Esophagus muscularis mucosa (tissue), 4 donors: ENCODE results near the gene SERF2. TPM values are rescaled to one million over a fixed set of nuclear protein-coding genes. Genes with fewer than 3 reads are reported as not detected.
A peak's percentile ranks its signal among the peaks of the same experiment; 100 is the strongest.
"Not testable (repeated sequence)": the region's sequence is repeated elsewhere in the genome, so short reads cannot be mapped to it uniquely, and the experiment has no call there.

Experiments
- DNase-seq: peaks from one replicate; pipeline ENCODE4 v3.0.0-alpha.2; 2017; ENCODE audit errors: extremely low spot score
- H3K27ac ChIP-seq, 4 donors: fragments of 200-600 bp; sonication (generic); replicated peaks in 1 of 4; 1 replicate in 3 of 4; 2 replicates in 1 of 4; pipeline ENCODE4 v1.5.1; 2016 to 2019; ENCODE audit warnings: mild to moderate bottlenecking in 1 of 4
- H3K27me3 ChIP-seq, 4 donors: fragments of 200-600 bp; sonication (generic); one replicate each; pipeline versions ENCODE4 v1.5.1 to v1.6.0; 2016 to 2019
- H3K36me3 ChIP-seq, 4 donors: fragments of 200-600 bp; sonication (generic); one replicate each; pipeline ENCODE4 v1.5.1; 2016 to 2019
- H3K4me1 ChIP-seq, 4 donors: fragments of 200-600 bp; sonication (generic); one replicate each; pipeline ENCODE4 v1.5.1; 2016 to 2019
- H3K4me3 ChIP-seq, 4 donors: fragments of 200-600 bp; sonication (generic); 1 replicate in 2 of 4; 2 replicates in 2 of 4; pipeline ENCODE4 v1.5.1; 2016 to 2019; ENCODE audit warnings: mild to moderate bottlenecking in 4 of 4, moderate library complexity in 1 of 4
- H3K9me3 ChIP-seq, 4 donors: fragments of 200-600 bp; sonication (generic); 1 replicate in 3 of 4; 2 replicates in 1 of 4; pipeline ENCODE4 v1.5.1; 2016 to 2019
- EP300 ChIP-seq: sonication (generic); formaldehyde crosslinking; IDR thresholded peaks from one replicate; pipeline ENCODE4 v1.6.1; 2017; ENCODE audit warnings: antibody characterized with exemption
- POLR2A ChIP-seq: fragments of 450-650 bp; IDR thresholded peaks from one replicate; pipeline ENCODE4 v1.6.1; 2017; ENCODE audit warnings: antibody characterized with exemption, moderate library complexity, mild to moderate bottlenecking, low read depth
- POLR2AphosphoS5 ChIP-seq, 2 donors: sonication (generic); formaldehyde crosslinking; IDR thresholded peaks; one replicate each; pipeline ENCODE4 v1.6.1; 2017; ENCODE audit warnings: antibody characterized with exemption in 2 of 2
- WGBS: methylation state at CpG from one replicate; pipeline ENCODE4 v1.1.5; 2018; 5-methylcytosine and 5-hydroxymethylcytosine counted together
- intact Hi-C: fragments of 100-400 bp; cut with DNase I; formaldehyde crosslinking; loops from one replicate; pipeline ENCODE4 v1.15.1; 2023
- total RNA-seq, 4 donors: library from RNA; depleted of rRNA; stranded (reverse); fragments of >200 nt; gene quantifications; one replicate each; pipeline versions ENCODE4 v1.1.0 to v1.2.1, GENCODE V29; 2016
- TF ChIP-seq, protein P1 (sequence below), 3 experiments: fragments of 200-600 bp in 2 of 3; fragments of 450-650 bp in 1 of 3; sonication (generic) in 2 of 3; IDR thresholded peaks; one replicate each; pipeline ENCODE4 v1.5.1; 2017 to 2019; ENCODE audit warnings: antibody characterized with exemption in 3 of 3, mild to moderate bottlenecking in 2 of 3, moderate library complexity in 1 of 3

The SERF2 gene
- 100 to 1,000 TPM; 625 to 874 (median 721) TPM for total RNA-seq

DNA sequence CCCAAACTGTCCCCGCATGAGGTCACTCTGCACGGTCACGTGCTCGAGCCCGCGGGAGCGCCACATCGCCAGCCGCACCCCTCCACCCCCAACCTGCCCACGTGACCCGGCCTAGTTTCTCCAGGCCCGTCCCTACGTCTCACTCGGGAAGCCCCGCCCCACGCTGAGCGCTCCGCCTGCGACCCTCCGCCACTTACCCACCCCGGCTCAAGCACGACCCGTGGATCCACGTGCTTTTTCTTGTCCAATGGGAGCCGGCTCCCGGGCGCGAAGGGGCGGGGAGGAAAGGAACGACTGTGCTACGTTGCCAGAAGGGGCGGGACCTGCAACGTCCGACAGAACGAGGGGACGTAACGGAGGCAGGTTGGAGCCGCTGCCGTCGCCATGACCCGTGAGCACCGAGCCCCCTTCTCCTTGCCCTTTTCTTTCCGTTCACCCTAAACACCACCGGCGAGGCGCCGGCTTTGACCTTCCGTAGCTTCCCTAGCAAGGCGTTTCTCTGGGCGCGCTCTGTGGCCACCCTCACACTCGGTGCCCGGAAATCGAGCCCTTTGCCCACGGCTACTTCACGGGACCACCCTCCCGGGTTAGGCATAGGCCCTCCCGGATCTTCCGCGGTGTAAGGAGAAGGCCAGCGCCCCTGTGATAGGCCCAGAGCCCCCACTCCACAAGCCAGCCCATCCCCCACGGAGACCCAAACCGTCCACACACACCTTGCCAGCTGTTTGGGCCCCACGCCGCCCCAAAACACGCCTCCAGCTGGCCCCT lies at the start of gene SERF2:
TSS of gene SERF2 (plus strand) at position 328 of the 768 bp plus-strand sequence. CDS start at position 385, 57 bp downstream.
- intact Hi-C loops: no loop called here
- 2% methylated on average over 30 of the region's 66 CpGs for WGBS
- H3K4me1 ChIP-seq: peaks cover 34 to 48% (median 45%) of the 10 kb centered on the region in 4 donors
- peaks cover 10 to 39% (median 37%) of the 10 kb centered on the region in 4 donors for H3K36me3 ChIP-seq
- no peaks in the 10 kb centered on the region for H3K27me3 ChIP-seq
- H3K9me3 ChIP-seq: no peaks in the 10 kb centered on the region
- TF ChIP-seq POLR2AphosphoS5 (IDR thresholded peaks at IDR 0.05): peak; percentile 98 to 100
- no peak for TF ChIP-seq EP300
- TF ChIP-seq POLR2A: peak; percentile 97
- TF ChIP-seq, protein P1, sequence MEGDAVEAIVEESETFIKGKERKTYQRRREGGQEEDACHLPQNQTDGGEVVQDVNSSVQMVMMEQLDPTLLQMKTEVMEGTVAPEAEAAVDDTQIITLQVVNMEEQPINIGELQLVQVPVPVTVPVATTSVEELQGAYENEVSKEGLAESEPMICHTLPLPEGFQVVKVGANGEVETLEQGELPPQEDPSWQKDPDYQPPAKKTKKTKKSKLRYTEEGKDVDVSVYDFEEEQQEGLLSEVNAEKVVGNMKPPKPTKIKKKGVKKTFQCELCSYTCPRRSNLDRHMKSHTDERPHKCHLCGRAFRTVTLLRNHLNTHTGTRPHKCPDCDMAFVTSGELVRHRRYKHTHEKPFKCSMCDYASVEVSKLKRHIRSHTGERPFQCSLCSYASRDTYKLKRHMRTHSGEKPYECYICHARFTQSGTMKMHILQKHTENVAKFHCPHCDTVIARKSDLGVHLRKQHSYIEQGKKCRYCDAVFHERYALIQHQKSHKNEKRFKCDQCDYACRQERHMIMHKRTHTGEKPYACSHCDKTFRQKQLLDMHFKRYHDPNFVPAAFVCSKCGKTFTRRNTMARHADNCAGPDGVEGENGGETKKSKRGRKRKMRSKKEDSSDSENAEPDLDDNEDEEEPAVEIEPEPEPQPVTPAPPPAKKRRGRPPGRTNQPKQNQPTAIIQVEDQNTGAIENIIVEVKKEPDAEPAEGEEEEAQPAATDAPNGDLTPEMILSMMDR (IDR thresholded peaks at IDR 0.05): peak in 1 of 3 experiments; percentile 5
- peak; percentile 100 for DNase-seq
- H3K27ac ChIP-seq: peak within 1 kb of the TSS; percentile 98 to 99 (median 98)
- peak within 1 kb of the TSS; percentile 92 to 98 (median 96) for H3K4me3 ChIP-seq

DNA sequence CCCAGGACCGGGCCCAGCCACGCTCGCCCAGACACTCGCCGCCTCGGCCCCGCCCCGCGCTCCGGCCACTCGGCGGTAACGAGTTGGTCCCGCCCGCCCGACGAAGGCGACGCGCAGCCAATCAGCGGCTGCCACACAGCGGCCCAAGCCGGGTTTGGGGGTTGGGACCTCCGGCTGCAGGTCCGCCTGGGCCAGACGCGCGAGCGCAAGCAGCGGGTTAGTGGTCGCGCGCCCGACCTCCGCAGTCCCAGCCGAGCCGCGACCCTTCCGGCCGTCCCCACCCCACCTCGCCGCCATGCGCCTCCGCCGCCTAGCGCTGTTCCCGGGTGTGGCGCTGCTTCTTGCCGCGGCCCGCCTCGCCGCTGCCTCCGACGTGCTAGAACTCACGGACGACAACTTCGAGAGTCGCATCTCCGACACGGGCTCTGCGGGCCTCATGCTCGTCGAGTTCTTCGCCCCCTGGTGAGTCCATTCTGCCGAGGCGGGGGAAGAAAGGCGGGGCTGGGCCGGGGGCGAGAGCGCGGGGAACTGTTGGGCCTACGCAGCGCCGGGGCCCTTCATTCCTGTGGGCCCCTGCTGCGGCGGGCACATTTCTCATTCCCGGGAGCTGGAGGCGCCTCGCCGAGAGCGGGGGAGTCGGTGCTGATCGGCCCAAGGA lies 45.7 kb upstream of the SERF2 start, which contains the start of gene PDIA3:
TSS of gene PDIA3 (plus strand) at position 194 of the 658 bp plus-strand sequence. CDS start at position 296, 102 bp downstream.
- H3K9me3 ChIP-seq, H3K27me3 ChIP-seq, H3K36me3 ChIP-seq, intact Hi-C loops: not testable (repeated sequence)
- 1% methylated on average over 15 of the region's 84 CpGs for WGBS
- Histone ChIP-seq H3K4me3 (peak within 1 kb of the TSS; percentile 75 to 95 (median 82)), H3K27ac (peak within 1 kb of the TSS; percentile 95 to 97 (median 96)), H3K4me1 (peaks cover 29 to 48% (median 46%) of the 10 kb centered on the region in 4 donors)
- TF ChIP-seq, protein P1 (IDR thresholded peaks at IDR 0.05): peak in 1 of 3 experiments; percentile 31
- TF ChIP-seq POLR2AphosphoS5 (IDR thresholded peaks at IDR 0.05): peak; percentile 95 to 99
- peak; percentile 93 for TF ChIP-seq POLR2A
- DNase-seq: peak; percentile 97

- WGBS: under 1% methylated on average over 7 of the region's 12 CpGs
- H3K36me3 ChIP-seq, intact Hi-C loops, H3K27me3 ChIP-seq, H3K9me3 ChIP-seq, DNase-seq: not testable (repeated sequence)
- Histone ChIP-seq H3K4me3 (peak overlapping the region; percentile 75 to 95 (median 82)), H3K4me1 (peaks cover 34 to 54% (median 52%) of the 10 kb centered on the region in 4 donors), H3K27ac (peak overlapping the region; percentile 95 to 97 (median 96))
Observed at GRCh38 chr15:43746903-43747309, 45.2 kb upstream of the SERF2 start.

- DNase-seq: no peak
- H3K36me3 ChIP-seq: peaks cover 0 to 15% (median 6%) of the 10 kb centered on the region in 4 donors
- H3K4me3 ChIP-seq: peak overlapping the region in 3 of 4 donors; percentile 75 to 95 (median 76)
- TF ChIP-seq POLR2AphosphoS5 (IDR thresholded peaks at IDR 0.05) (no peak), EP300 (no peak), POLR2A (no peak)
- TF ChIP-seq, protein P1 (IDR thresholded peaks at IDR 0.05): no peak
- 60% methylated on average over 1 of the region's 3 CpGs for WGBS
- peaks cover 39 to 68% (median 61%) of the 10 kb centered on the region in 4 donors for H3K4me1 ChIP-seq
- intact Hi-C loops: no loop called here
- no peaks in the 10 kb centered on the region for H3K9me3 ChIP-seq
- peak overlapping the region in 1 of 4 donors; percentile 6 for H3K27ac ChIP-seq
- H3K27me3 ChIP-seq: no peaks in the 10 kb centered on the region
Observed at GRCh38 chr15:43748376-43748775, 43.7 kb upstream of the SERF2 start.
